OCI-LY1 (cell line): Measurements from ENCODE around the gene MAPK10.

Experiments
- H2AFZ ChIP-seq: fragments of 200-600 bp; sonication (generic), shearing (Covaris generic); 2 replicates; pipeline ENCODE4 v1.6.0; 2014; ENCODE audit warnings: antibody characterized with exemption, mild to moderate bottlenecking, low read length
- H3F3A ChIP-seq: fragments of 200-600 bp; sonication (generic), shearing (Covaris generic); 2 replicates; pipeline ENCODE4 v1.6.0; 2014; ENCODE audit warnings: mild to moderate bottlenecking, antibody characterized with exemption, low read length, moderate library complexity; ENCODE audit not compliant: insufficient read depth
- H3K27ac ChIP-seq: fragments of 200-600 bp; sonication (generic); 2 replicates; pipeline ENCODE4 v1.5.1; 2014; ENCODE audit warnings: low read length, mixed run types, mild to moderate bottlenecking, low read depth; ENCODE audit not compliant: poor library complexity, severe bottlenecking
- H3K27me3 ChIP-seq: fragments of 200-600 bp; sonication (generic); 2 replicates; pipeline ENCODE4 v1.6.0; 2014; ENCODE audit warnings: antibody characterized with exemption, mild to moderate bottlenecking, low read length, moderate library complexity; ENCODE audit not compliant: insufficient read depth
- H3K36me3 ChIP-seq: fragments of 200-600 bp; sonication (generic); 2 replicates; pipeline ENCODE4 v1.6.1; 2014; ENCODE audit warnings: mild to moderate bottlenecking, antibody characterized with exemption, low read length, moderate library complexity, mixed read lengths; ENCODE audit not compliant: insufficient read depth
- H3K4me1 ChIP-seq: fragments of 200-600 bp; sonication (generic); 2 replicates; pipeline ENCODE4 v1.5.1; 2014; ENCODE audit warnings: mild to moderate bottlenecking, low read length, moderate library complexity; ENCODE audit not compliant: insufficient read depth, severe bottlenecking
- H3K4me2 ChIP-seq: fragments of 200-600 bp; sonication (generic), shearing (Covaris generic); 2 replicates; pipeline ENCODE4 v1.6.1; 2014; ENCODE audit warnings: low read length
- H3K4me3 ChIP-seq: fragments of 200-600 bp; sonication (generic); 2 replicates; pipeline ENCODE4 v1.5.1; 2014; ENCODE audit warnings: low read length, low read depth, mild to moderate bottlenecking, mixed read lengths; ENCODE audit not compliant: poor library complexity, severe bottlenecking
- H3K79me2 ChIP-seq: fragments of 200-600 bp; shearing (Covaris generic); 2 replicates; pipeline ENCODE4 v1.6.1; 2016; ENCODE audit warnings: mixed run types, low read length, mixed read lengths; ENCODE audit not compliant: insufficient read depth
- H3K9ac ChIP-seq: fragments of 200-600 bp; sonication (generic), shearing (Covaris generic); 2 replicates; pipeline ENCODE4 v1.6.1; 2014; ENCODE audit warnings: mild to moderate bottlenecking, low read length, mixed read lengths
- H3K9me2 ChIP-seq: fragments of 200-600 bp; sonication (generic), shearing (Covaris generic); 2 replicates; pipeline ENCODE4 v1.6.1; 2014; ENCODE audit warnings: low read depth, mild to moderate bottlenecking, low read length, mixed read lengths
- H3K9me3 ChIP-seq: fragments of 200-600 bp; shearing (Covaris generic); 2 replicates; pipeline ENCODE4 v1.6.1; 2014; ENCODE audit warnings: low read length, mixed read lengths
- H4K20me1 ChIP-seq: fragments of 200-600 bp; sonication (generic), shearing (Covaris generic); 2 replicates; pipeline ENCODE4 v1.6.0; 2016; ENCODE audit warnings: mild to moderate bottlenecking, low read length; ENCODE audit not compliant: insufficient read depth
- CTCF ChIP-seq: fragments of 200-600 bp; sonication (generic), shearing (Covaris generic); IDR thresholded peaks from 2 replicates; pipeline ENCODE4 v1.5.1; 2017; ENCODE audit warnings: mild to moderate bottlenecking, antibody characterized with exemption, low read length, moderate library complexity, mixed read lengths
- EZH2 ChIP-seq: fragments of 200-600 bp; sonication (generic), shearing (Covaris generic); IDR thresholded peaks from 2 replicates; pipeline ENCODE4 v1.8.0; 2017; ENCODE audit warnings: borderline replicate concordance, mixed run types, mild to moderate bottlenecking, antibody characterized with exemption, low read length, moderate library complexity, mixed read lengths

Gene MAPK10

GRCh38 chr4:86151196-86151595 lies 208.7 kb downstream of the MAPK10 start:
- Histone ChIP-seq H3K27me3 (no peaks in the 10 kb centered on the region), H3K9ac (no peak overlapping the region), H3K4me2 (no peak overlapping the region), H3K9me3 (no peaks in the 10 kb centered on the region), H3K4me1 (no peaks in the 10 kb centered on the region), H3K27ac (no peak overlapping the region), H3K79me2 (no peaks in the 10 kb centered on the region), H3F3A (no peaks in the 10 kb centered on the region), H3K9me2 (no peaks in the 10 kb centered on the region), H3K4me3 (no peak overlapping the region), H3K36me3 (no peaks in the 10 kb centered on the region), H4K20me1 (no peaks in the 10 kb centered on the region), H2AFZ (no peak overlapping the region)
- no peak for TF ChIP-seq EZH2
- TF ChIP-seq CTCF: no peak

- Histone ChIP-seq H3K27me3 (no peaks in the 10 kb centered on the region), H3K9me3 (no peaks in the 10 kb centered on the region), H3K4me1 (no peaks in the 10 kb centered on the region), H3K4me2 (no peak overlapping the region), H3K9me2 (no peaks in the 10 kb centered on the region), H3K36me3 (no peaks in the 10 kb centered on the region), H3K27ac (no peak overlapping the region), H2AFZ (no peak overlapping the region), H3K9ac (no peak overlapping the region), H4K20me1 (no peaks in the 10 kb centered on the region), H3K4me3 (no peak overlapping the region), H3F3A (no peaks in the 10 kb centered on the region), H3K79me2 (no peaks in the 10 kb centered on the region)
- TF ChIP-seq CTCF: no peak
- TF ChIP-seq EZH2: no peak
Measured at GRCh38 chr4:86141161-86141560, 218.7 kb downstream of the MAPK10 start.

- Histone ChIP-seq H3K4me2 (no peak overlapping the region), H3K79me2 (no peaks in the 10 kb centered on the region), H3K9me3 (no peaks in the 10 kb centered on the region), H4K20me1 (no peaks in the 10 kb centered on the region), H3K27ac (no peak overlapping the region), H3K9me2 (no peaks in the 10 kb centered on the region), H3K4me3 (no peak overlapping the region), H3K27me3 (no peaks in the 10 kb centered on the region), H2AFZ (no peak overlapping the region), H3K9ac (no peak overlapping the region), H3F3A (no peaks in the 10 kb centered on the region), H3K4me1 (no peaks in the 10 kb centered on the region), H3K36me3 (no peaks in the 10 kb centered on the region)
- no peak for TF ChIP-seq EZH2
- no peak for TF ChIP-seq CTCF
Measured at GRCh38 chr4:86132468-86132867, 227.4 kb downstream of the MAPK10 start.
